ENCODE measurements around the gene ZNF3.

Gene ZNF3

GRCh38 chr7:100033526-100033925 is 48.0 kb downstream of the ZNF3 start:
- TF ChIP-seq GATA2 (IDR thresholded peaks at IDR 0.05; ENCODE audit: low read depth, low read length): no peak
- TF ChIP-seq GATA3 (IDR thresholded peaks at IDR 0.05; ENCODE audit: low read depth, low read length): no peak

GRCh38 chr7:100029596-100029995 is 51.9 kb downstream of the ZNF3 start:
- no peak for TF ChIP-seq GATA2 (IDR thresholded peaks at IDR 0.05; ENCODE audit: low read depth, low read length)
- TF ChIP-seq GATA3 (IDR thresholded peaks at IDR 0.05; ENCODE audit: low read depth, low read length): no peak

- TF ChIP-seq GATA2 (IDR thresholded peaks at IDR 0.05; ENCODE audit: low read depth, low read length) (no peak), GATA3 (IDR thresholded peaks at IDR 0.05; ENCODE audit: low read depth, low read length) (no peak)
Observed at GRCh38 chr7:100027197-100027596, 54.3 kb downstream of the ZNF3 start.

- TF ChIP-seq GATA2 (IDR thresholded peaks at IDR 0.05; ENCODE audit: low read depth, low read length): no peak
- TF ChIP-seq GATA3 (IDR thresholded peaks at IDR 0.05; ENCODE audit: low read depth, low read length): no peak
Observed at GRCh38 chr7:100024020-100024619, 57.4 kb downstream of the ZNF3 start.

GRCh38 chr7:100023526-100023925 is 58.0 kb downstream of the ZNF3 start:
- no peak for TF ChIP-seq GATA3 (IDR thresholded peaks at IDR 0.05; ENCODE audit: low read depth, low read length)
- TF ChIP-seq GATA2 (IDR thresholded peaks at IDR 0.05; ENCODE audit: low read depth, low read length): no peak

- TF ChIP-seq GATA3 (IDR thresholded peaks at IDR 0.05; ENCODE audit: low read depth, low read length) (no peak), GATA2 (IDR thresholded peaks at IDR 0.05; ENCODE audit: low read depth, low read length) (no peak)
Observed at GRCh38 chr7:100022621-100023020, 58.9 kb downstream of the ZNF3 start.

GRCh38 chr7:100021297-100021696 is 60.2 kb downstream of the ZNF3 start:
- no peak for TF ChIP-seq GATA3 (IDR thresholded peaks at IDR 0.05; ENCODE audit: low read depth, low read length)
